SK-N-SH (cell line): ENCODE measurements around the gene EPB41L4B. TPM values are rescaled to one million over a fixed set of nuclear protein-coding genes. Genes with fewer than 3 reads are reported as not detected.
A peak's percentile ranks its signal among the peaks of the same experiment; 100 is the strongest.

Experiments
- CTCF ChIA-PET: fragments of 300-600, 350-600 bp; formaldehyde crosslinking; extraction: SDS; loops from one replicate; lab custom pipeline; 2021; lab: Yijun Ruan, JAX
- POLR2A ChIA-PET: fragments of 350-600 bp; sonication (Branson Sonifier 250); formaldehyde crosslinking; extraction: SDS; loops from one replicate; lab custom pipeline; 2020; ENCODE audit warnings: antibody characterized with exemption, inconsistent platforms; lab: Yijun Ruan, JAX
- DNase-seq: peaks from one replicate; pipeline ENCODE4 v3.0.0; 2012
- H2AFZ ChIP-seq: fragments of 200-600 bp; sonication (generic); 2 replicates; pipeline ENCODE4 v1.8.1; 2016; ENCODE audit warnings: antibody characterized with exemption, mild to moderate bottlenecking, low read depth
- H3F3A ChIP-seq: fragments of 200-600 bp; sonication (generic); replicated peaks from 2 replicates; pipeline ENCODE3; 2016; ENCODE audit warnings: antibody characterized with exemption, mild to moderate bottlenecking; ENCODE audit not compliant: insufficient read depth
- H3K27ac ChIP-seq, 2 experiments: fragments of 200-500 bp in 1 of 2; fragments of 200-600 bp in 1 of 2; sonication (Bioruptor generic) in 1 of 2; sonication (generic), shearing (Covaris generic) in 1 of 2; 2 replicates each; pipeline versions ENCODE4 v1.5.1 to v1.6.1; 2014 to 2016; ENCODE audit warnings: low read depth in 2 of 2, inconsistent platforms in 1 of 2, low read length in 1 of 2, mild to moderate bottlenecking in 1 of 2, mixed read lengths in 1 of 2
- H3K27me3 ChIP-seq: fragments of 200-600 bp; sonication (generic), shearing (Covaris generic); 2 replicates; pipeline ENCODE4 v1.6.1; 2016; ENCODE audit warnings: mixed run types; ENCODE audit not compliant: insufficient read depth
- H3K36me3 ChIP-seq, 2 experiments: fragments of 200-500 bp in 1 of 2; fragments of 200-600 bp in 1 of 2; sonication (Bioruptor generic) in 1 of 2; sonication (generic) in 1 of 2; replicated peaks in 1 of 2; 2 replicates each; pipeline versions ENCODE3 to v1.5.1; 2014 to 2016; ENCODE audit warnings: low read length in 1 of 2, mild to moderate bottlenecking in 1 of 2; ENCODE audit not compliant: insufficient read depth in 2 of 2, control insufficient read depth in 1 of 2
- H3K4me1 ChIP-seq, 2 experiments: fragments of 200-500 bp in 1 of 2; fragments of 200-600 bp in 1 of 2; sonication (Bioruptor generic) in 1 of 2; sonication (generic), shearing (Covaris generic) in 1 of 2; 2 replicates each; pipeline versions ENCODE4 v1.5.1 to v1.6.1; 2014 to 2016; ENCODE audit warnings: low read depth in 1 of 2, low read length in 1 of 2, mixed run types in 1 of 2; ENCODE audit not compliant: insufficient read depth in 2 of 2, control insufficient read depth in 1 of 2
- H3K4me2 ChIP-seq: fragments of 200-600 bp; sonication (generic), shearing (Covaris generic); 2 replicates; pipeline ENCODE4 v1.6.1; 2017; ENCODE audit warnings: mixed run types
- H3K4me3 ChIP-seq, 2 experiments: fragments of 200-500 bp in 1 of 2; fragments of 200-600 bp in 1 of 2; sonication (Bioruptor generic) in 1 of 2; sonication (generic), shearing (Covaris generic) in 1 of 2; 2 replicates each; pipeline versions ENCODE4 v1.5.1 to v1.8.1; 2014 to 2016; ENCODE audit warnings: low read depth in 2 of 2, inconsistent platforms in 1 of 2, low read length in 1 of 2, mild to moderate bottlenecking in 1 of 2, mixed read lengths in 1 of 2, moderate library complexity in 1 of 2
- H3K79me2 ChIP-seq: fragments of 200-600 bp; sonication (generic); 2 replicates; pipeline ENCODE4 v1.8.1; 2017; ENCODE audit warnings: mild to moderate bottlenecking; ENCODE audit not compliant: insufficient read depth
- H3K9ac ChIP-seq: fragments of 200-600 bp; sonication (generic); 2 replicates; pipeline ENCODE4 v1.6.1; 2017; ENCODE audit warnings: mixed run types
- H3K9me2 ChIP-seq: fragments of 200-600 bp; sonication (generic); 2 replicates; pipeline ENCODE4 v1.6.1; 2017; ENCODE audit warnings: mixed run types
- H3K9me3 ChIP-seq: fragments of 200-600 bp; sonication (generic); 2 replicates; pipeline ENCODE4 v1.6.1; 2017; ENCODE audit warnings: mixed run types, mild to moderate bottlenecking, moderate library complexity
- H4K20me1 ChIP-seq: fragments of 200-600 bp; sonication (generic); 2 replicates; pipeline ENCODE4 v1.6.1; 2017; ENCODE audit warnings: mild to moderate bottlenecking, mixed run types; ENCODE audit not compliant: insufficient read depth
- CHD2 ChIP-seq: fragments of 150-350 bp; IDR thresholded peaks from 2 replicates; pipeline ENCODE4 v1.6.1; 2018; ENCODE audit warnings: low read length; ENCODE audit not compliant: partially characterized antibody
- ELF1 ChIP-seq: IDR thresholded peaks from 2 replicates; pipeline ENCODE4 v1.4.0; 2012
- EP300 ChIP-seq, 2 experiments: IDR thresholded peaks; 2 replicates each; pipeline versions ENCODE4 v1.4.0 to v1.6.1; 2012; ENCODE audit warnings: borderline replicate concordance in 1 of 2, low read depth in 1 of 2, low read length in 1 of 2
- EZH2phosphoT487 ChIP-seq: fragments of 200-600 bp; sonication (generic); IDR thresholded peaks from 2 replicates; pipeline ENCODE4 v1.6.1; 2017; ENCODE audit warnings: low read depth, mixed run types, mild to moderate bottlenecking, antibody characterized with exemption, moderate library complexity, borderline replicate concordance
- FOXJ3 ChIP-seq: sonication (generic); formaldehyde crosslinking; IDR thresholded peaks from 2 replicates; pipeline ENCODE4 v1.5.1; 2020; ENCODE audit warnings: mild to moderate bottlenecking, missing genetic modification reagents
- GATA2 ChIP-seq: sonication (generic); formaldehyde crosslinking; IDR thresholded peaks from 2 replicates; pipeline ENCODE4 v1.5.0; 2020; ENCODE audit warnings: mild to moderate bottlenecking, missing genetic modification reagents
- MXI1 ChIP-seq: IDR thresholded peaks from 2 replicates; pipeline ENCODE4 v1.6.1; 2012; ENCODE audit warnings: mild to moderate bottlenecking, low read depth, low read length, improper control_type of control experiment
- RCOR1 ChIP-seq: fragments of 150-350 bp; IDR thresholded peaks from 2 replicates; pipeline ENCODE4 v1.6.1; 2017; ENCODE audit warnings: antibody characterized with exemption, low read length
- RFX5 ChIP-seq: IDR thresholded peaks from 2 replicates; pipeline ENCODE4 v1.6.1; 2012; ENCODE audit warnings: mild to moderate bottlenecking, improper control_type of control experiment, low read length
- RXRA ChIP-seq: IDR thresholded peaks from 2 replicates; pipeline ENCODE4 v1.4.0; 2012; ENCODE audit warnings: low read depth, mild to moderate bottlenecking, borderline replicate concordance
- YY1 ChIP-seq: IDR thresholded peaks from 2 replicates; pipeline ENCODE4 v1.4.0; 2012; ENCODE audit warnings: low read depth, mild to moderate bottlenecking
- WGBS: methylation state at CpG from one replicate; pipeline ENCODE4 v1.1.6; 2017; ENCODE audit warnings: low lambda C conversion rate; 5-methylcytosine and 5-hydroxymethylcytosine counted together
- polyA plus RNA-seq, 3 experiments: library from polyadenylated mRNA; depleted of rRNA; stranded (reverse); fragments of >200 nt; gene quantifications; 2 replicates each; pipeline ENCODE4 v1.2.3, GENCODE V29; 2012
- TF ChIP-seq, protein P1 (sequence below): IDR thresholded peaks from 2 replicates; pipeline ENCODE4 v1.4.0; 2012; ENCODE audit warnings: low read depth, borderline replicate concordance

EPB41L4B gene
- polyA plus RNA-seq, 1 of the 3 experiments (the other 2 are of a cell fraction): 0.59 TPM

DNA sequence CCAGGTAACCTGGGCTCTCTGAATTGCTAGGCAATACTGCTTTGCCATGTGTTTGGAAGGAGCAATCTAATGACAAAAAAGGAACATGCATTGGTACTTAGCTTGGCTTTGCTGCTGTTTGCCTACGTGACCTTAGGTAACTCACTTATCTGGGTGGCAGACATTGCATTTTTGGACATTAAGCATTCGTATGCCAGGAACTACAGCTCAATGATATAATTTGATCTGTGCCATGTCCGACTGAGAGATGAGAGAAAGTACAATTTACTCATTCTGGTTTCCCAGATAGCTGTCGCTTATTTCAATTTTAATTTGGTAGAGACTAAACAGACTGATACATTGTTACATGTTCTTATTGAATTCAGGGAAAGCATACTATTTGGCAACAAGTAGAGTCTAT, 90.6 kb downstream of the EPB41L4B start:
- peak; percentile 86 for TF ChIP-seq RCOR1
- TF ChIP-seq EP300 (IDR thresholded peaks at IDR 0.05; ENCODE audit: borderline replicate concordance in 1 of 2, low read depth in 1 of 2, low read length in 1 of 2): peak in 1 of 2 experiments; percentile 81; a peak in 2 of 4 replicates
- no peak for TF ChIP-seq RFX5
- TF ChIP-seq EZH2phosphoT487: no peak
- TF ChIP-seq GATA2 (CRISPR knock-in tag): peak; percentile 92
- TF ChIP-seq FOXJ3 (CRISPR knock-in tag): peak; percentile 81
- TF ChIP-seq YY1: no peak
- no peak for TF ChIP-seq ELF1
- TF ChIP-seq, protein P1, sequence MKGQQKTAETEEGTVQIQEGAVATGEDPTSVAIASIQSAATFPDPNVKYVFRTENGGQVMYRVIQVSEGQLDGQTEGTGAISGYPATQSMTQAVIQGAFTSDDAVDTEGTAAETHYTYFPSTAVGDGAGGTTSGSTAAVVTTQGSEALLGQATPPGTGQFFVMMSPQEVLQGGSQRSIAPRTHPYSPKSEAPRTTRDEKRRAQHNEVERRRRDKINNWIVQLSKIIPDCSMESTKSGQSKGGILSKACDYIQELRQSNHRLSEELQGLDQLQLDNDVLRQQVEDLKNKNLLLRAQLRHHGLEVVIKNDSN: no peak
- H3K4me2 ChIP-seq: no peak overlapping the region
- no peak overlapping the region for H2AFZ ChIP-seq
- POLR2A ChIA-PET: no interaction called here
- DNase-seq: peak; percentile 52
- WGBS: 21% methylated on average over 4 of the region's 4 CpGs
- H3F3A ChIP-seq: no peaks in the 10 kb centered on the region
- H3K4me3 ChIP-seq: no peak overlapping the region
- H3K4me1 ChIP-seq: peaks cover 0 to 7% of the 10 kb centered on the region in 2 experiments; a peak in 1 of 4 replicates
- no peak overlapping the region for H3K9ac ChIP-seq
- H4K20me1 ChIP-seq: no peaks in the 10 kb centered on the region
- H3K79me2 ChIP-seq: no peaks in the 10 kb centered on the region
- no peaks in the 10 kb centered on the region for H3K36me3 ChIP-seq
- H3K27ac ChIP-seq: peak overlapping the region in 1 of 2 experiments; percentile 69; a peak in 2 of 4 replicates
- no peaks in the 10 kb centered on the region for H3K9me2 ChIP-seq
- no peaks in the 10 kb centered on the region for H3K9me3 ChIP-seq
- CTCF ChIA-PET: interaction anchor here (0.7 to 2.4 kb wide), 6 partner anchors 14 to 1948 kb away, joined by 3 to 12 read pairs (median 3); no protein-coding TSS in a partner anchor
- H3K27me3 ChIP-seq: no peaks in the 10 kb centered on the region

DNA sequence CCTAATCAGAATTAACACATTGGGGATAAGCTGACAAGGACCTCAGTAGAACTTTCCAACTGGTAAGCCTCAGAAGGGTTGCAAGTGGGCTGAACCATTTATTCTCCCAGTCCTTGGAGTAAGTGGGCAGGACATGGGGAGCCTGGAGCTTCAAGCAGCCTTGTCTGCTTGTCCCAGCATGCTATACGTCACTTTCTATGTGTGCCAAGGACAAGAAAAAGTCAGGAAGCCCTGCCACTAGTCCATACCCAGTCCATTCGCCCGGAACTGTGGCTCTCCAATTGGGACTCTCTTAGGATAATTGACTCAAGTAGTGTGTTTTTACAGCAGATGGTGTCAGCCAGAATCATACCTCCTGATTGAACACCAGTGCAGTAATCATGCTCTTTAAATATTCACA, 91.2 kb downstream of the EPB41L4B start:
- no peaks in the 10 kb centered on the region for H3K27me3 ChIP-seq
- H3K4me2 ChIP-seq: no peak overlapping the region
- H3K9ac ChIP-seq: no peak overlapping the region
- H3K27ac ChIP-seq: peak overlapping the region in 1 of 2 experiments; percentile 69; a peak in 2 of 4 replicates
- H3K4me3 ChIP-seq: no peak overlapping the region
- no peaks in the 10 kb centered on the region for H3F3A ChIP-seq
- H3K4me1 ChIP-seq: peaks cover 0 to 7% of the 10 kb centered on the region in 2 experiments; a peak in 1 of 4 replicates
- no peak for TF ChIP-seq FOXJ3 (CRISPR knock-in tag)
- TF ChIP-seq MXI1: no peak
- TF ChIP-seq CHD2: no peak
- no peak for TF ChIP-seq RXRA
- DNase-seq: no peak
- no peaks in the 10 kb centered on the region for H3K9me3 ChIP-seq
- POLR2A ChIA-PET: no interaction called here
- no peaks in the 10 kb centered on the region for H4K20me1 ChIP-seq
- H3K9me2 ChIP-seq: no peaks in the 10 kb centered on the region
- H3K79me2 ChIP-seq: no peaks in the 10 kb centered on the region
- CTCF ChIA-PET: interaction anchor here (0.7 to 2.4 kb wide), 6 partner anchors 15 to 1948 kb away, joined by 3 to 12 read pairs (median 3); no protein-coding TSS in a partner anchor
- 73% methylated on average over 3 of the region's 3 CpGs for WGBS
- H2AFZ ChIP-seq: no peak overlapping the region
- no peaks in the 10 kb centered on the region for H3K36me3 ChIP-seq
